ENCODE measurements around the gene FFAR3. TPM values are rescaled to one million over a fixed set of nuclear protein-coding genes. Genes with fewer than 3 reads are reported as not detected.
"Not testable (repeated sequence)": the region's sequence is repeated elsewhere in the genome, so short reads cannot be mapped to it uniquely, and the experiment has no call there.

FFAR3 gene
- polyA plus RNA-seq, 4 donors = 0.13 to 0.19 (median 0.17) TPM; not detected in 1

DNA sequence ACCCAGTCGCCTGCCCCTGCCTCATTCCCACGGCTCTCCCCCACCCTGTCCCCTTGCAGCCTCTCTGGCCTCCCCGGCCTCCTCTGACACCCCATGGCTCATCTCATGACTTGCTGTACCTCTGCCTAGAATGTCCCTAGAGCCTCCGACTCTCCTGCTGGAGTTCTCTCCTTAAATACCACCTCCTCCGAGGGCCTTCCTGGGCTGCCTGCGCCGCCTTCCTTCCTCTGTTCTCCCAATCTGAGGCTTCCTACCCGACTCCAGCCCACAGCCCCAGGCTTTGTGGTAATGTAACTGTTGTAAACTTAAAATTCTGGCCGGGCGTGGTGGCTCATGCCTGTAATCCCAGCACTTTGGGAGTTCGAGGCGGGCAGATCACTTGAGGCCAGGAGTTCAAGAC is 40.3 kb downstream of the FFAR3 start:
- DNase-seq (ENCODE audit: low read depth in 4 of 4, low spot score in 2 of 4) = no peak

DNA sequence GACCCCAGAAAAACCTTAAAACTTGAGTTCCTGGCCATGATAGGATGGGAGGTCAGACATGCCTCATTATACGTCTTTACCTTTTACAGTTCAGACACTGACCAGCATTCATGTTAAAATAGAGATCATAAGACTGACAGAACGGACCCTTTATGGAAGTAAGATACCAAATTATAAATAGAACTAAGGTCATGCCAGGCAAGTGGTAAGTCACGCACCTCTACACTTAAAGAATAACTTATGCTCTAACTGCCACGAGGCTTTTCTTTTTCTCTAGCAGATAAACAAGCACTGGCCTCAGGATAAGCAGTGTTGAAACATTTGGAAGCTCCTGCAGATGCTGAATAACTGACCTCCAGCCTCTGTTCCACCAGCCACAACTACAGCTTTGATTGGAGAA is 41.0 kb downstream of the FFAR3 start:
- no peak for DNase-seq (ENCODE audit: low read depth in 4 of 4, low spot score in 2 of 4)

DNA sequence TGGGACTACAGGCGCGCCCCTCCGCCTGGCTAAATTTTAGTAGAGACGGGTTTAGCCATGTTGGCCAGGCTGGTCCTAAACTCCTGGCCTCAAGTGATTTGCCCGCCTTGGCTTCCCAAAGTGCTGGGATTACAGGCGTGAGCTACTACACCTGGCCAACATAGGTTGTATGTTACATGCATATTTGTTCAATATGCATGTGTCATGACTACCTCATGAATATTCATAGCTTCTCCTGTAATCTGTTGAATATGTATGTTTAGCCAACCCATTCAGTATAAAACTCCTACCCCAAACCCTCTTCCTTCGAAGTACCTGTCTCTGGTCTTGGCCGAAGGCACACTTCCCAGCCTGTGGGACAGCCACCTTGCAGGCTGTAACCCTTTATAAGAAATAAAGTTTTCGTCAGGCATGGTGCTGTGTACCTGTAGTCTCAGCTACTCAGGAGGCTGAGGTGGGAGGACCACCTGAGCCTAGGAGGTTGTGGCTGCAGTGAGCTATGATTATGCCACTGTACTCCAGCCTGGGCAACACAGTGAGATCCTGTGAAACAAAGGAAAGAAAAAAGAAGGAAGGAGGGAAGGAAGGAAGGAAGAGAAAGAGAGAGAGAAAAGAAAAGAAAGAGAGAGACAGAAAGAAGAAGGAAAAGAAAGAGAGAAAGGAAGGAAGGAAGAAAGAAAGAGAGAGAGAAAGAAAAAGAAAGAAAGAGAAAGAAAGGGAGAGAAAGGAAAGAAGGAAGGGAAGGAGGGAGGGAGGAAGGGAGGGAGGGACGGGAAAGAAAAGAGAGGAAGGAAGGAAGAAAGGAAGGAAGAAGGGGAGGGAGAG is 41.9 kb downstream of the FFAR3 start:
- DNase-seq (ENCODE audit: low read depth in 4 of 4, low spot score in 2 of 4) = no peak

DNA sequence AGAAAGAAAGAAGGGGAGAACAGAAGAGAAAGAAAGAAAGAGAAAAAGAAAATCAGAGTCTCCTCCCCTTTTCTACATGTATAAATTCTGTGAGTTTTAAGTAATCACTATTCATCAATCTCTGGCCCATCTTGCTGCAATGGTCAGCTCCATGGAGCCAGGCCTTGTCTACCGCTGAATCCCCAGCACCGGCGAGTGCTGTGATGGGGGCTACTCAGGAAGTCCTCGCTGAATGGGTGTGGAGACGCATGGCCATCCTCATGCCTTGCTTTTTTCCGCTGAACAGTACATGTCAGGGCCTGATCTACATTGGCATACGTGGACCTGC is 42.5 kb downstream of the FFAR3 start:
- no peak for DNase-seq (ENCODE audit: low read depth in 4 of 4, low spot score in 2 of 4)

DNA sequence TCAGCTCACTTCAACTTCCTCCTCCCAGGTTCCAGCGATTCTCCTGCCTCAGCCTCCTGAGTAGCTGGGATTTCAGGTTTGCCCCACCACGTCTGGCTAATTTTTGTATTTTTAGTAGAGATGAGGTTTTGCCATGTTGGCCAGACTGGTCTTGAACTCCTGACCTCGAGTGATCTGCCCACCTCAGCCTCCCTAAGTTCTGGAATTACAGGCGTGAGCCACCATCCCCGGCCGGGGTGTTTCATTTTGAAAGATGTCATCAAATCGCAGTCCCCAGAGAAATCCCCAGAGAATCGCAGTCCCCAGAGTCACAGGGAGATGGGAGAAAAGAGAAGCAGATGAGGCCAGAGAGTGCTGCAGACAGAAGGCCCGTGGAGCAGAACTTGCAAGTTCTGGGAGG is 43.2 kb downstream of the FFAR3 start:
- not testable (repeated sequence) for DNase-seq (ENCODE audit: low read depth in 4 of 4, low spot score in 2 of 4)

DNA sequence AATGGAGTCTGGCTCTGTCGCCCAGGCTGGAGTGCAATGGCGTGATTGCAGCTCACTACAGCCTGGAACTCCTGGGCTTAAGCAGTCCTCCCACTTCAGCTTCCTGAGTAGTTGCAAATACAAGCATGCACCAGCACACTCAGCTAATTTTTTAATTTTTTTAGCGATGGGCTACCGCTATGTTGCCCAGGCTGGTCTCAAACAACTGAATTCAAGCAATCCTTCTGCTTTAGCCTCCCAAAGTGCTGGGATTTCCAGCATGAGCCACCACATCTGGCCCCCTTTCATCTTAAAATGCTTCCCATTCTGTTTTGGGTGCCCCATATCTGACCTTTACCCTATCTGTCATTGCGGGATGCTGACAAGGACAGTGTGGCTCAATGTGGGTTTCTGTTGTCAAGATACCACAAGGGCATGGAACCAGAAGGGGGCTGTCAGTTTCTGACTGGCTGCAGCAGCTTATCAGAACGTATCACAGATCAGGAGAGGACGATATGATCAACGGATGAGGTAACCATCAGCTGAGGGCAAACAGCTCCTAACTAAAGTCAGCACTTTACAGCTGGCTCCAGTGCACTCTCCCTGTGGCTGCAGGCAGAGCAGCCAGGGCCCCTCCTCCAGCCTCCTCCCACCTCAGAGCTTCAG is 45.0 kb downstream of the FFAR3 start:
- DNase-seq (ENCODE audit: low read depth in 4 of 4, low spot score in 2 of 4) = no peak

DNA sequence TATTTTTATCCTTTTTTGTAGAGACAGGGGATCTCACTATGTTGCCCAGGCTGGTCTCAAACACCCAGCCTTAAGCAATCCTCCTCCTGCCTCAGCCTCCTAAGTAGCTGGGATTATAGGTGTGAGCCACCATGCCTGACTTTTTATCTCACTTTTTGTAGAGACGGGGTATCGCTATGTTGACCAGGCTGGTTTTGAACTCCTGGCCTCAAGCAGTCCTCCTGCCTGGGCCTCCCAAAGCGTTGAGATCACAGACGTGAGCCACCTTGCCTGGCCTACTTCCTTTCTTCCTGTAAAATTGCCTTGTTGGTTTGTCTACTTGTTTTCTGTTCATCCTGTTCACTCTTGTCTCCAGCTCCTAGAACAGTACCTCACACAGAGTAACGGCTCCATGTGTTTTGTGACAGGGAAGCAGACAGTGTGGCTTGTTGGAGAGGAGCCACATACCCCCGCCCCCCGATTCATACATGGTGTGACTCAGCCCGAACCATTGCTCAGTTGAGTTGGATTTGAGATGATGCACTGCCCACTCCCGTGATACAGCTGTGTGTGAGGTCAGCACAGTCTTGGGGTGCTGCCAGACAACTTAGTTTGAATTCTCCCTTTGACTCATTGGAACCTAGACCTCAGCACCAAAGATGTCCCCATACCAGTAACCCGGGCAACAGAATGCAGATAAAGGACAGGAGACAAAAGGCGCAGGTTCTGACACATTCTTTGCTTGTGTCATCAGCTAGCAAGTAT is 46.8 kb downstream of the FFAR3 start:
- no peak for DNase-seq (ENCODE audit: low read depth in 4 of 4, low spot score in 2 of 4)

DNA sequence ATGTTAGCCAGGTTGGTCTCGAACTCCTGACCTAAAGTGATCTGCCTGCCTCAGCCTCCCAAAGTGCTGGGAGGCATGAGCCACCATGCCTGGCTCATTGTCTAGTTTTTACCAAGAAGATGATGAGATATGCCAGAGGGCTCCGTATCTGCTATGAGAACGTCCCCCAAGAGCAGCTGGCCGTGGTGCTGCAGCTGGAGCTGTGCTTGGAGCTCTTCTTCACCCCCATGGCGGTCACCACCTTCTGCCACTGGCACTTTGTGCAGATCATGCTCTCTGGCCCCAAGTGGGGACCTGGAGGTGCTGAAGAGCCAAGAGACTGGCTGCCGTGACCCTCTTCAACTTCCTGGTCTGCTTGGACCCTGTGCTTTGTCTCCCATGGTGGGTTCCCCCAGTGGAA is 49.4 kb downstream of the FFAR3 start:
- no peak for DNase-seq (ENCODE audit: low read depth in 4 of 4, low spot score in 2 of 4)

DNA sequence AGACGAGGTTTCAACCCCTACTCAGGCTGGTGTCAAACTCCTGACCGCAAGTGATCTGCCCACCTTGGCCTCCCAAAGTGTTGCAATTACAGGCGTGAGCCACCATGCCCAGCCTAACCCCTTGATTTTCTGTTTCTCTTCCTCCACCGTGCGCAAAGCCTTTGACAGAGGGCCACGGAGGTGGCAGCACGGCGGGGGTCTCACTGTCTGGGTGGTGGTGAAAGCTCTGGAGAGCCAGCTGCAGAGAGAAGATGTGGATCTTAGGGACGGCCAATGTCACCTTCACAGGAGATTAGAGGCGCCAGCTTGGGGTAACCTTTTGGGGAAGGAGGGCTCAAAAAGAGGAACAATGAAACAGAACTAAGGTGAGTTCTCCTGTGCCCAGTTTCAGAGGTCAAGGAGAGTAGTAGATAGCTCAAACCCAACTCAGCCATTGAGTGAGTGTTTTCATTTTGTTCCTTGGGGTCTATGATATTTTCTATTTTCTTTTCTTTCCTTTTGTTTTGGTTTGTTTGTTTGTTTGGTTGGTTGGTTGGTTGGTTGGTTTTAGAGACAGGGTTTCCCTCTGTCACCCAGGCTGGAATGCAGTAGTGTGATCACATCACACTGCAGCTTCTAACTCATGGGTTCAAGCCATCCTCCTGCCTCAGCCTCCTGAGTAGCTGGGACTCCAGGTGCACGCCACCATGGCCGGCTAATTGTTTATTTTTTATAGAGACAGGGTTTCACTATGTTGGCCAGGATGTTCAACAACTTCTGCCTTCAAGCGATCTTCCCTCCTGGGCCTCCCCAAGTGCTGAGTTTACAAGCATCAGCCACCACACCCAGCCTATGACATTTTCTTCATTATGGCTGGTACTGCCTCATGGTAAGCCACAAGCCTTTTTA is 50.3 kb downstream of the FFAR3 start:
- DNase-seq (ENCODE audit: low read depth in 4 of 4, low spot score in 2 of 4) = no peak

DNA sequence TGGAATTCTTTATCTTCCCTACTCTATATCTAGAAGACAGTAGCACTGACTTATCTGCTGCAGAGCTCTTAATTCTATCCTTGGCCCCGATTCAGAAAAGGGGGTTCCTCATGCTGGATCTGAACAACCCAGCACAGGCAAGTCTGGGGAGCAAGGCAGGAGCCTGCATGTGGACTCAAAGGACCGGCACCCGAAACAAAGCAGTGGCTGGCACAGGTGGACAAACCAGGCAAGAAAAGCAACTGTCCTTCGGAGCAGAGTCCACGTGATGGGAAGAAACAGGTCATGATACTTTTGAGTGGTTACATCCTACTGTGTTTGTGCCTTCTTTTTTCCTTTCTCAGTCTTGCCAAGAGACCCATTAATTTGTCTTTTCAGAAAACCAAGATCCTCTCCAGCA is 50.9 kb downstream of the FFAR3 start:
- no peak for DNase-seq (ENCODE audit: low read depth in 4 of 4, low spot score in 2 of 4)

Other genes starting within 250 kb of the FFAR3 start
- gene FXYD3, start 242.6 kb upstream of the FFAR3 start, polyA plus RNA-seq (ENCODE audit: insufficient read length in 4 of 4) = 10 to 100 TPM; 16.2 to 25.3 (median 19.5) TPM
- 1 to 10 TPM; 2.9 to 4.0 (median 3.3) TPM for gene LGI4, start 223.4 kb upstream of the FFAR3 start, polyA plus RNA-seq (ENCODE audit: insufficient read length in 4 of 4)
- 10 to 100 TPM; 15.4 to 32.1 (median 24.9) TPM for gene FXYD1, start 219.6 kb upstream of the FFAR3 start, polyA plus RNA-seq (ENCODE audit: insufficient read length in 4 of 4)
- gene FXYD7, start 215.2 kb upstream of the FFAR3 start, polyA plus RNA-seq (ENCODE audit: insufficient read length in 4 of 4) = 1 to 10 TPM in 2 of 4 donors, under 1 TPM in 2; 0.44 to 2.2 (median 1.3) TPM
- 10 to 100 TPM; 19.5 to 33.3 (median 25.7) TPM for gene FXYD5, start 203.7 kb upstream of the FFAR3 start, polyA plus RNA-seq (ENCODE audit: insufficient read length in 4 of 4)
- not detected for gene FAM187B, start 129.7 kb upstream of the FFAR3 start, polyA plus RNA-seq (ENCODE audit: insufficient read length in 4 of 4)
- 10 to 100 TPM; 49.9 to 73.2 (median 59.6) TPM for gene LSR, start 109.5 kb upstream of the FFAR3 start, polyA plus RNA-seq (ENCODE audit: insufficient read length in 4 of 4)
- gene USF2, start 89.5 kb upstream of the FFAR3 start, polyA plus RNA-seq (ENCODE audit: insufficient read length in 4 of 4) = 100 to 1,000 TPM; 160 to 193 (median 172) TPM
- under 1 TPM; 0.09 to 0.92 (median 0.30) TPM for gene HAMP, start 75.9 kb upstream of the FFAR3 start, polyA plus RNA-seq (ENCODE audit: insufficient read length in 4 of 4)
- 10 to 100 TPM in 1 of 4 donors, 1 to 10 TPM in 3; 2.6 to 15.5 (median 5.6) TPM for gene MAG, start 66.3 kb upstream of the FFAR3 start, polyA plus RNA-seq (ENCODE audit: insufficient read length in 4 of 4)
- gene CD22, start 29.3 kb upstream of the FFAR3 start, polyA plus RNA-seq (ENCODE audit: insufficient read length in 4 of 4) = 10 to 100 TPM in 2 of 4 donors, 1 to 10 TPM in 2; 6.3 to 51.9 (median 12.3) TPM
- under 1 TPM; 0.06 to 0.87 (median 0.64) TPM for gene FFAR1, start 10.6 kb upstream of the FFAR3 start, polyA plus RNA-seq (ENCODE audit: insufficient read length in 4 of 4)
- gene GPR42, start 12.6 kb downstream of the FFAR3 start, polyA plus RNA-seq (ENCODE audit: insufficient read length in 4 of 4) = under 1 TPM in 1 of 4 donors, not detected in 3; 0.23 TPM
- gene FFAR2, start 89.8 kb downstream of the FFAR3 start, polyA plus RNA-seq (ENCODE audit: insufficient read length in 4 of 4) = under 1 TPM; 0.22 to 0.60 (median 0.33) TPM
- gene KRTDAP, start 132.0 kb downstream of the FFAR3 start, polyA plus RNA-seq (ENCODE audit: insufficient read length in 4 of 4) = 1 to 10 TPM in 2 of 4 donors, under 1 TPM in 2; 0.48 to 2.1 (median 0.85) TPM
- gene DMKN, start 155.2 kb downstream of the FFAR3 start, polyA plus RNA-seq (ENCODE audit: insufficient read length in 4 of 4) = 100 to 1,000 TPM in 2 of 4 donors, 10 to 100 TPM in 2; 69.7 to 135 (median 107) TPM
- under 1 TPM in 3 of 4 donors, not detected in 1; 0.10 to 0.24 (median 0.21) TPM for gene SBSN, start 169.9 kb downstream of the FFAR3 start, polyA plus RNA-seq (ENCODE audit: insufficient read length in 4 of 4)
- gene GAPDHS, start 175.0 kb downstream of the FFAR3 start, polyA plus RNA-seq (ENCODE audit: insufficient read length in 4 of 4) = not detected
- 100 to 1,000 TPM in 2 of 4 donors, 10 to 100 TPM in 2; 80.6 to 113 (median 93.9) TPM for gene TMEM147, start 187.2 kb downstream of the FFAR3 start, polyA plus RNA-seq (ENCODE audit: insufficient read length in 4 of 4)
- gene ATP4A, start 205.2 kb downstream of the FFAR3 start, polyA plus RNA-seq (ENCODE audit: insufficient read length in 4 of 4) = under 1 TPM in 1 of 4 donors, not detected in 3; 0.05 TPM
- gene PMIS2, start 227.7 kb downstream of the FFAR3 start, polyA plus RNA-seq (ENCODE audit: insufficient read length in 4 of 4) = not detected